Activated CD4-positive, alpha-beta T cell treated with anti-CD3 and anti-CD28 coated beads for 36 hours (primary cell): Measurements from ENCODE around the gene KCNK10. TPM values are rescaled to one million over a fixed set of nuclear protein-coding genes. Genes with fewer than 3 reads are reported as not detected.

Source experiments
- ATAC-seq: fragments of 200-7000 bp; cut with Tn5 transposase; one replicate; pipeline ENCODE4 v1.10.0; 2021; ENCODE audit warnings: mild to moderate bottlenecking, moderate library complexity
- CTCF ChIA-PET: fragments of 350-600 bp; sonication (Branson Sonifier 250); formaldehyde crosslinking; loops from one replicate; lab custom pipeline; 2021; ENCODE audit warnings: antibody characterized with exemption; lab: Charles Lee
- POLR2A ChIA-PET: fragments of 350-600 bp; sonication (Branson Sonifier 250); formaldehyde crosslinking; loops from one replicate; lab custom pipeline; 2021; ENCODE audit warnings: antibody characterized with exemption, inconsistent platforms; lab: Charles Lee
- DNase-seq: peaks from one replicate; pipeline ENCODE4 v3.0.0-alpha.2; 2020
- H3K27ac Mint-ChIP-seq: one replicate; pipeline ENCODE4 v1.8.0; 2021; ENCODE audit warnings: mixed read lengths
- H3K27me3 Mint-ChIP-seq: one replicate; pipeline ENCODE4 v1.8.0; 2021; ENCODE audit warnings: mixed read lengths
- H3K36me3 Mint-ChIP-seq: one replicate; pipeline ENCODE4 v1.8.0; 2021; ENCODE audit warnings: low read depth, mixed read lengths
- H3K4me1 Mint-ChIP-seq: one replicate; pipeline ENCODE4 v1.8.0; 2021; ENCODE audit warnings: mixed read lengths
- H3K4me3 Mint-ChIP-seq: one replicate; pipeline ENCODE4 v1.8.0; 2021; ENCODE audit warnings: mild to moderate bottlenecking, moderate library complexity, mixed read lengths
- H3K9me3 Mint-ChIP-seq: one replicate; pipeline ENCODE4 v1.8.0; 2021; ENCODE audit warnings: low read depth, mixed read lengths
- intact Hi-C, 2 experiments: fragments of 100-400 bp; cut with DNase I in 1 of 2; cut with micrococcal nuclease in 1 of 2; formaldehyde crosslinking; loops; one replicate each; pipeline versions ENCODE4 v1.14.2 to v1.15.1; 2022 to 2024; cut with DNase I, micrococcal nuclease
- total RNA-seq, 2 experiments: library from RNA; stranded (reverse); gene quantifications; one replicate each; pipeline ENCODE4 v1.2.3, GENCODE V29; 2021

The KCNK10 gene
- total RNA-seq, 2 experiments from 2014 or later, result not detected

DNA sequence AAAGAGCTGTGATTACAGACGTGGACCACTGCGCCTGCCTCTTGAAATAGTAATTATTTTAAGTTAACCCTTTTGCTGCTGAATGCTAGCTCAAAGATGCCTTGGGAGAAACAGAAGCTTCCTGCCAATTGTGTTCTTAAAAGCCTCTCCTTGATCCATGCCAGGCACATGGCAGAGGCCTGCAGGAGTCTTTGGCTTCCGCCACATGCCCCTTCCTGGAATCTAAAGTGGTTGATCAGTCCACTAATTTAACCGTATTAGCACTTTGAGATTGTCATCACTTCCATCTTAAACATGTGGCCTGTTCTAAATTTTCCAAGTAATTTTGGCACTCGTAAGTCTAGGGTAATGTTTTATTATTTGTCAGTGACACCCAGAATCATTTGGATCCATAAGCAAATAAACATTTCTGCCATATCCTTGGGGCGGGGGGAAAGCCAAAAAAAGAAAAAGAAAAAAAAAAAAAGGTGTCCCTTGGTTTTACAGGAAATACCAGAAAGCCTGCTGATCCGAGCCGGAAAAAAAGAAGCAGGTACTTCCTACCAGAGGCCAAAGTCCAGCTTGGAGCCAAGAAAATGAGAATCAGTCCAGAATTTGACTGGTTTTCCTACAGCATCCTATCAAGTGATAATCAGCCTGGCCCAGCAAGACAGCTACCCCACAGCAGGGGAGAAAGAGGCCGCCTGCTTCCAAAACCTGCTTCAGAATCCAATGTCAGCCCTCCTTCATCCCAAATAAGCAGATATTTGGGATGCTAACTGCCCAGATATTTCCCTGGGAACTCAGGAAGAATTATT is 104.8 kb downstream of the KCNK10 start:
- no peak overlapping the region for H3K4me3 Mint-ChIP-seq
- H3K27ac Mint-ChIP-seq, result no peak overlapping the region
- peaks cover 8% of the 10 kb centered on the region for H3K27me3 Mint-ChIP-seq
- intact Hi-C loops, result no loop called here
- DNase-seq (no peak), ATAC-seq (no peak)
- POLR2A ChIA-PET, result no interaction called here
- CTCF ChIA-PET, result interaction anchor here (0.6 kb wide), 1 partner anchor 165 kb away, joined by 3 read pairs; no protein-coding TSS in a partner anchor
- H3K36me3 Mint-ChIP-seq, result no peaks in the 10 kb centered on the region
- H3K4me1 Mint-ChIP-seq, result no peaks in the 10 kb centered on the region
- H3K9me3 Mint-ChIP-seq, result peaks cover 17% of the 10 kb centered on the region

DNA sequence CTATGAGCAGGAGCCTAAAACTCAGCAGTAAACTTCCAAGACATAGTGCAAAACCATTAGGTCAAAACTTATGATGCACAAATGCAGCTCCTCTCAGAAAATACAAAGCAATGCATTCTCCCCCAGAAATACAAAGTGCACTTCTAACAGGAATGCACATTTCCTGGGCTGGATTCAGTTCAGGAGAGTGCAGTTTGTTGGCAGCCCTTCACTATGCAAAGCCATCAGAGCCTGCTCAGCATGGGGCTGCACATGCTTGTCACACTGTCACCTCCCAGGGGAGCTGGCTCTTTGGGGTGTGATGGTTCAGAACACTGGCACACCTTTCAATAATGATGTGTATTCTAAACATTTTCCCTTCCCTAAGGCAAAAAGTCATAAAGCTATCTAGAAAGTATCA is 110.4 kb downstream of the KCNK10 start:
- DNase-seq (no peak), ATAC-seq (no peak)
- H3K27me3 Mint-ChIP-seq, result peaks cover 11% of the 10 kb centered on the region
- CTCF ChIA-PET, result no interaction called here
- H3K36me3 Mint-ChIP-seq, result no peaks in the 10 kb centered on the region
- H3K27ac Mint-ChIP-seq, result no peak overlapping the region
- intact Hi-C loops, result no loop called here
- no peak overlapping the region for H3K4me3 Mint-ChIP-seq
- no peaks in the 10 kb centered on the region for H3K9me3 Mint-ChIP-seq
- POLR2A ChIA-PET, result no interaction called here
- H3K4me1 Mint-ChIP-seq, result no peaks in the 10 kb centered on the region

DNA sequence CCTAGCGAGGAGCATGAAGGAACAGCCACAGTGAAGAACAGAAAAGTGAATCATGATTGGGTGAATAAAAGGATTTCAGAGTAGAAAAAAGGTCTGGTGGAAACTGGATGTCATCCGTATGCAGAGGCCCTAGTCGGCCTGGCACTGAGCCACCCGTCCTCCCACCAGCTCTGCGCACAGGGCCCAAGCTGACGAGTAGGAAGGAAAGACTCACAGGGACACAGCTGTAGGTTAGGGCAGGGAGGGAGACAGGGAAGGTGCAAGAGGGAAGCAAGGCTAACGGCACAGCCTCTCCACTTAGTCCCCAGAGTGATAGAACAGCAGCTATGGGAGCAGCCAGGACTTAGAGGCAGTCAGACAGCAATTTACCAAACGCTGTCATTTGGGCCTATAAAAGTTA is 112.6 kb downstream of the KCNK10 start:
- intact Hi-C loops, result no loop called here
- Mint-ChIP-seq H3K36me3 (no peaks in the 10 kb centered on the region), H3K4me1 (no peaks in the 10 kb centered on the region), H3K4me3 (no peak overlapping the region), H3K9me3 (no peaks in the 10 kb centered on the region), H3K27me3 (peaks cover 15% of the 10 kb centered on the region), H3K27ac (no peak overlapping the region)
- ChIA-PET CTCF (interaction anchor here (0.7 kb wide), 1 partner anchor 47 kb away, joined by 3 read pairs; no protein-coding TSS in a partner anchor), POLR2A (no interaction called here)
- ATAC-seq (no peak), DNase-seq (no peak)

DNA sequence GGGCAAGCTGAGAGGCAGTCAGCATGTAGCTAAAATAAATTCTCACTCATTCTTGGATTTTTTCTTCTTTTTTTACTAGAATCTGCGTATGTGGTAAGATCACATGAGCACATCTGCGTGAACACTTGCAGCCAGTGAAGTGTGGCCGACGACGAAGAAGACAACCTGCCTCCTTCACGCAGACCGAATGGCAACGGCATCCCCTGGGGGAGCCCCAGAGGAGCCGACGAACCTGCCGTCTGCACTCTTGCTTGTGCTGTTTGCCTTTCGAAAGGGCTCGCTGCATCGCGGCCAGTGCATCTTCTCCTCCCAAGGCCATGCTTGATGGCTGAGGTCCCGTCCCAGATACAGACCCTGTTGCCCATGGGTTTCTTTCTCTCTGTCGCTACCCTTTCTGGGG is 113.8 kb downstream of the KCNK10 start:
- no peak for ATAC-seq
- Mint-ChIP-seq H3K27ac (no peak overlapping the region), H3K4me3 (no peak overlapping the region), H3K4me1 (no peaks in the 10 kb centered on the region), H3K9me3 (no peaks in the 10 kb centered on the region), H3K27me3 (peaks cover 23% of the 10 kb centered on the region), H3K36me3 (no peaks in the 10 kb centered on the region)
- POLR2A ChIA-PET, result no interaction called here
- intact Hi-C loops, result no loop called here
- DNase-seq, result no peak
- CTCF ChIA-PET, result interaction anchor here (0.7 to 1.3 kb wide), 3 partner anchors 20 to 263 kb away, joined by 3 read pairs; no protein-coding TSS in a partner anchor

DNA sequence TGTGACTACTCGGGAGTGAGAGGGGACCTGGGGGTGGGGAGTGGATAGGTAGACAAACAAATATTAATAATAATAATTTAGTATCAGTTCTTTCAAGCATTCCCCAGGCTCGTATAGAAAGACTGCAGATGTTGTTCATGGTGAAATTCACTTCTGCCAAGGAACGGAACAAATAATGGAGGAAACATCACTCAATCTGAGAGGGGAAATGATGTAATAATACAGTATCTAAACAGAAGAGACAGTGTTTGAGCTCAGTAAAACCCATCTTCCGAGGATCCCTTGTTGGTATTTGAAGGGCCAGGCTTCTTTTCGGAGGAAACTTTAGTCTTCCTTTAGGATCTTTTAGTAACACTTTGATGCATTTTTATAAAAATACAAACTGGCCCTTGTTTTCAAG is 114.2 kb downstream of the KCNK10 start:
- Mint-ChIP-seq H3K36me3 (no peaks in the 10 kb centered on the region), H3K4me3 (no peak overlapping the region), H3K27ac (no peak overlapping the region), H3K9me3 (no peaks in the 10 kb centered on the region), H3K27me3 (peaks cover 23% of the 10 kb centered on the region), H3K4me1 (no peaks in the 10 kb centered on the region)
- POLR2A ChIA-PET, result no interaction called here
- DNase-seq (no peak), ATAC-seq (no peak)
- intact Hi-C loops, result no loop called here
- CTCF ChIA-PET, result interaction anchor here (0.7 to 1.3 kb wide), 4 partner anchors 20 to 263 kb away, joined by 3 read pairs; no protein-coding TSS in a partner anchor

DNA sequence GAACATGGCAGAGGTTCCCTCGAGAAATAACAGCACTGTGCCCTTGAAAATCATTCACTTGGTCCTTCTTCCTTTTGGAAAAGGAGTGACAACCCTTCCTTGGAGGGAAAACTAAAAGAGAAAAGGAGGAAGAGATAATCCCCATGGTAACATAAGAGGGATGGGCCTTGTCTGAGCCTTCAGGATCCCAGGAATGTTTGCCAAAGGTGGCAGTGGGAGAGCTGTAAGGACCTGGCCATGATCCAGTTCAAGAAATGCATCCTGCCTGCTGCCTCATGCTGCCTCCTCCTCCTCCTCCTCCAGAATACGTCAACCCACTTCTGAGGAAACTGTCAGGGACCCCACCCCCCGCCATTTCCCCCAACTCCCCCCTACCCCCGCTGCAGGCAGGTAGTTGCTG is 118.8 kb downstream of the KCNK10 start:
- Mint-ChIP-seq H3K27me3 (peaks cover 21% of the 10 kb centered on the region), H3K36me3 (no peaks in the 10 kb centered on the region), H3K4me1 (no peaks in the 10 kb centered on the region), H3K27ac (no peak overlapping the region), H3K4me3 (no peak overlapping the region), H3K9me3 (no peaks in the 10 kb centered on the region)
- no peak for DNase-seq
- POLR2A ChIA-PET, result no interaction called here
- no peak for ATAC-seq
- intact Hi-C loops, result no loop called here
- CTCF ChIA-PET, result no interaction called here

DNA sequence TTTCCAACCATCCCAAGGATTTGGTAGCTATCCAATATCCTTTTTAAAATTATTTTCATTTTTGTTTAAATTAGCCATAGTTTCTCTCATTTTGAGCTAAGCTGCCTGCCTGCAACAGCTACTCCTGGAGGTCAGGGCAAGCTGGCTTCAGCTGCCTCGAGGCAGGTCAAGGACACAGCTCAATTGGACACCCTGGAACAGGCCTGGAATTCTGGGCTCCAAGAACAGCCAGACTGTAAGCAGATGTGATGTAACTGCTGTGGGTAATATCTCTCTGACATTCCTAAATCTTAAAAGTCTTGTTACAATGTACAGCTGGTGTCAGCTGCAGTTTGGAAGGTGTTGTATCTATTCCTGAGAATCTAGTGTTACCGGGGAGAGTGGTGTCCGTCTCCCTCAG is 119.8 kb downstream of the KCNK10 start:
- ChIA-PET POLR2A (interaction anchor here (0.7 kb wide), 1 partner anchor 22 kb away, joined by 3 read pairs; no protein-coding TSS in a partner anchor), CTCF (interaction anchor here (0.7 to 0.8 kb wide), 2 partner anchors 258 to 322 kb away, joined by 3 read pairs; no protein-coding TSS in a partner anchor)
- Mint-ChIP-seq H3K9me3 (no peaks in the 10 kb centered on the region), H3K27ac (no peak overlapping the region), H3K4me3 (no peak overlapping the region), H3K27me3 (peaks cover 20% of the 10 kb centered on the region), H3K4me1 (no peaks in the 10 kb centered on the region), H3K36me3 (no peaks in the 10 kb centered on the region)
- intact Hi-C loops, result no loop called here
- no peak for DNase-seq
- no peak for ATAC-seq

DNA sequence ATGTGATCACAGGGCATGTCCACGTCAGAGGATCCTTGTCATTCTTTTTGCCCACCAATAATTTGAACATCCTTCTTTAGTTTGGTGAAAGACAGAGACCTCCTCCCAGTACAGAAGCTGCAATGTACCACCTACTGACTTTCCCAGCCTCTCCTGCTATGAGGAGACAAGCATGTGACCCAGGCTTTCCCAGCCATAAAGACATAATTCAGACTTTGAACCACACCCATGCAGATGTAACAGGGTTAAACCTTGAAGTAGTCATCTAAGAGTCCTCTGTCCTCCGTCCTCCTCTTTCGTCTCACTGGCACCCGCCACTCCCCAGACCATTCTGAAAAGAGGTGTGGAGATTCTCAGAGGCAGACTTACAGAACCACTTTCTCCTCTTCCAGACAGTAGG is 120.8 kb downstream of the KCNK10 start:
- H3K36me3 Mint-ChIP-seq, result no peaks in the 10 kb centered on the region
- H3K4me1 Mint-ChIP-seq, result no peaks in the 10 kb centered on the region
- ATAC-seq, result no peak
- ChIA-PET CTCF (interaction anchor here (0.7 to 5.4 kb wide), 2 partner anchors 13 to 18 kb away, joined by 5 to 25 read pairs; no protein-coding TSS in a partner anchor), POLR2A (interaction anchor here (0.7 kb wide), 1 partner anchor 468 kb away, joined by 5 read pairs; no protein-coding TSS in a partner anchor)
- peaks cover 16% of the 10 kb centered on the region for H3K27me3 Mint-ChIP-seq
- H3K4me3 Mint-ChIP-seq, result no peak overlapping the region
- intact Hi-C loops, result no loop called here
- no peaks in the 10 kb centered on the region for H3K9me3 Mint-ChIP-seq
- DNase-seq, result no peak
- H3K27ac Mint-ChIP-seq, result no peak overlapping the region

DNA sequence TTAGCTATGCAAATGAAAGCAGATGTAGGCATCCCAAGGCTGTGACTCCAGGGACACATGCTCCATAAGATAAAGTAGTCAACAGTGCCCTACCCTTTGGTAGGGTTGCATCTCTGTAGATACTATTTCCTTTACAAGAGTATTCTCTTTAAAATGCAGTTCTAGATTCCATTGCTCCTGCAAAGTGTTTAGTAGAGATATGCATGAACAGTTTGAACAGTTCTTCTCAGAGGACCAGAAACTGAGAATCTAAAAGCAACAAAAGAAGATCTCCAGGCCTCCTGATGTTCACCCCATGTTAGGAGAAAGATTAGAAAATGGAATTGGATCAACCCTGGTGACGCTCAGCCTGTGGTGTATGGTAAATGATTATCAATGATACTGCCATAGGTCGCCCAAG is 121.2 kb downstream of the KCNK10 start:
- no peak for DNase-seq
- ChIA-PET POLR2A (interaction anchor here (0.7 kb wide), 1 partner anchor 467 kb away, joined by 5 read pairs; no protein-coding TSS in a partner anchor), CTCF (interaction anchor here (0.7 to 5.4 kb wide), 2 partner anchors 12 to 18 kb away, joined by 5 to 25 read pairs; no protein-coding TSS in a partner anchor)
- no peak for ATAC-seq
- H3K36me3 Mint-ChIP-seq, result no peaks in the 10 kb centered on the region
- no peaks in the 10 kb centered on the region for H3K9me3 Mint-ChIP-seq
- H3K4me1 Mint-ChIP-seq, result no peaks in the 10 kb centered on the region
- H3K4me3 Mint-ChIP-seq, result no peak overlapping the region
- intact Hi-C loops, result no loop called here
- no peak overlapping the region for H3K27ac Mint-ChIP-seq
- H3K27me3 Mint-ChIP-seq, result peaks cover 16% of the 10 kb centered on the region

DNA sequence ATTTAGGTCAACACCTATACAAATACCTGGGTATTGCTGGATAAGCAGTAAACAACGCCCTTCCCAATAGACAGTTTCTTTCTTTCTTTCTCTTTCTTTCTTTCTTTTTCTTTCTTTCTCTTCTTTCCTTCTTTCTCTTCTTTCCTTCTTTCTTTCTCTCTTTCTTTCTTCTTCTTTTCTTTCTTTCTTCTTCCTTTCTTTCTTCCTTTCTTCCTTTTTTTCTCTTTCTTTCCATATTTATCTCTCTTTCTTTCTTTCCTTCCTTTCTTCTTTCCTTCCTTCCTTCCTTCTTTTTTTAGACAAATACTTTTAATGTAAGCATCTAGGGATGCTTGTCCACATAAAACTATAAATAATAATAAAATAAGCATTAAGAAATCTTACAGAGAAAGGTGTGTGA is 123.2 kb downstream of the KCNK10 start:
- CTCF ChIA-PET, result interaction anchor here (5.4 kb wide), 1 partner anchor 10 kb away, joined by 25 read pairs; no protein-coding TSS in a partner anchor
- H3K27me3 Mint-ChIP-seq, result peaks cover 20% of the 10 kb centered on the region
- no peaks in the 10 kb centered on the region for H3K9me3 Mint-ChIP-seq

DNA sequence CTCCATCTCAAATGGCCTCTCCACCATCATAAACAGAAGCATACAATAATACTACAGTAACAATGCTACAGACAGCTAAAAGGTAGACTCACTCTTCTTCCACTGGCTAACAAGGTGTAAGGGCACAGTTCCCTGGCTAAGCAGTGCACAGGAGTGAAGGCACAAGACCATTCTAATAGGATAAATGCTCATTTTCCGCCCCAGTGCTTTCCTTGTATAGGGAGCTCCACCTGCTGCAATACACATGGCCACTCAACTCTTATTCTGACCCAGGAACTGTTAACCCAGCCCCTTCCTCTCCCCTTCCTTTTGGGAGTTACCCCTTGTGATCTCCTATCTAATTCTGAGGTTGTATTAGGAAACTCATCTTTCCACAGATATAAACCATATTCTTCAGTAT is 124.6 kb downstream of the KCNK10 start:
- ChIA-PET CTCF (interaction anchor here (5.4 kb wide), 1 partner anchor 9 kb away, joined by 25 read pairs; no protein-coding TSS in a partner anchor), POLR2A (no interaction called here)
- Mint-ChIP-seq H3K27ac (no peak overlapping the region), H3K27me3 (peaks cover 21% of the 10 kb centered on the region), H3K4me1 (no peaks in the 10 kb centered on the region), H3K36me3 (no peaks in the 10 kb centered on the region), H3K9me3 (no peaks in the 10 kb centered on the region), H3K4me3 (no peak overlapping the region)
- no peak for ATAC-seq
- no peak for DNase-seq
- intact Hi-C loops, result no loop called here

More for the DNA sequence above, 123.2 kb downstream of the KCNK10 start:
- intact Hi-C loops, result no loop called here
- no peak for ATAC-seq
- Mint-ChIP-seq H3K4me3 (no peak overlapping the region), H3K36me3 (no peaks in the 10 kb centered on the region), H3K4me1 (no peaks in the 10 kb centered on the region), H3K27ac (no peak overlapping the region)
- DNase-seq, result no peak
- POLR2A ChIA-PET, result no interaction called here
